Measurements from ENCODE around the gene DLGAP3.

DLGAP3 gene, protein sequence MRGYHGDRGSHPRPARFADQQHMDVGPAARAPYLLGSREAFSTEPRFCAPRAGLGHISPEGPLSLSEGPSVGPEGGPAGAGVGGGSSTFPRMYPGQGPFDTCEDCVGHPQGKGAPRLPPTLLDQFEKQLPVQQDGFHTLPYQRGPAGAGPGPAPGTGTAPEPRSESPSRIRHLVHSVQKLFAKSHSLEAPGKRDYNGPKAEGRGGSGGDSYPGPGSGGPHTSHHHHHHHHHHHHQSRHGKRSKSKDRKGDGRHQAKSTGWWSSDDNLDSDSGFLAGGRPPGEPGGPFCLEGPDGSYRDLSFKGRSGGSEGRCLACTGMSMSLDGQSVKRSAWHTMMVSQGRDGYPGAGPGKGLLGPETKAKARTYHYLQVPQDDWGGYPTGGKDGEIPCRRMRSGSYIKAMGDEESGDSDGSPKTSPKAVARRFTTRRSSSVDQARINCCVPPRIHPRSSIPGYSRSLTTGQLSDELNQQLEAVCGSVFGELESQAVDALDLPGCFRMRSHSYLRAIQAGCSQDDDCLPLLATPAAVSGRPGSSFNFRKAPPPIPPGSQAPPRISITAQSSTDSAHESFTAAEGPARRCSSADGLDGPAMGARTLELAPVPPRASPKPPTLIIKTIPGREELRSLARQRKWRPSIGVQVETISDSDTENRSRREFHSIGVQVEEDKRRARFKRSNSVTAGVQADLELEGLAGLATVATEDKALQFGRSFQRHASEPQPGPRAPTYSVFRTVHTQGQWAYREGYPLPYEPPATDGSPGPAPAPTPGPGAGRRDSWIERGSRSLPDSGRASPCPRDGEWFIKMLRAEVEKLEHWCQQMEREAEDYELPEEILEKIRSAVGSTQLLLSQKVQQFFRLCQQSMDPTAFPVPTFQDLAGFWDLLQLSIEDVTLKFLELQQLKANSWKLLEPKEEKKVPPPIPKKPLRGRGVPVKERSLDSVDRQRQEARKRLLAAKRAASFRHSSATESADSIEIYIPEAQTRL

DNA sequence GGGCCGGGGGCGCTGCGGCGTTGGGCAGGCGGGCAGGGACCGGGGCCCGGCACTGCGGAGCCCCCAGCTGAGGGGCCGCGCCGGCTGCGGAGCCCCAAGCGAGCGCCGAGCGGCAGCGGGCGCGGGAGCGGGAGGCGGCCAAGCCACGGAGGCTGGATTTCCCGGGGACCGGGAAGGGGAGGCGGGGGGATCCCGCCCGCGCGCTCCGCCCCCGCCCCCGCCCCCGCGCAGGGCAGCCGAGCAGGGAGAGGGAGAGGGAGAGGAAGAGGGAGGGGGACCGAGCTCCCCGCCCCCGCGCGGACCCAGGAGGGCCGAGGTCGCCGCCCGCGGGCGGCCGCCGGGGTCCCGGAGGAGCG is at the start of gene DLGAP3:
Gene DLGAP3 (minus strand): TSS at position 154 of the 356 bp plus-strand sequence. CDS start 24,267 bp downstream, outside the sequence.
- no peak for TF ChIP-seq SP1 (IDR thresholded peaks at IDR 0.05)
- no peak for TF ChIP-seq ELF4 (IDR thresholded peaks at IDR 0.05)
- TF ChIP-seq CTBP1 (IDR thresholded peaks at IDR 0.05; ENCODE audit: borderline replicate concordance) = no peak
- TF ChIP-seq, protein P1, sequence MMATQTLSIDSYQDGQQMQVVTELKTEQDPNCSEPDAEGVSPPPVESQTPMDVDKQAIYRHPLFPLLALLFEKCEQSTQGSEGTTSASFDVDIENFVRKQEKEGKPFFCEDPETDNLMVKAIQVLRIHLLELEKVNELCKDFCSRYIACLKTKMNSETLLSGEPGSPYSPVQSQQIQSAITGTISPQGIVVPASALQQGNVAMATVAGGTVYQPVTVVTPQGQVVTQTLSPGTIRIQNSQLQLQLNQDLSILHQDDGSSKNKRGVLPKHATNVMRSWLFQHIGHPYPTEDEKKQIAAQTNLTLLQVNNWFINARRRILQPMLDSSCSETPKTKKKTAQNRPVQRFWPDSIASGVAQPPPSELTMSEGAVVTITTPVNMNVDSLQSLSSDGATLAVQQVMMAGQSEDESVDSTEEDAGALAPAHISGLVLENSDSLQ (IDR thresholded peaks at IDR 0.05) = no peak
- no peak for TF ChIP-seq BHLHE40 (IDR thresholded peaks at IDR 0.05; ENCODE audit: borderline replicate concordance)
- TF ChIP-seq L3MBTL2 (conservative IDR thresholded peaks at IDR 0.05) = no peak
- CTCF ChIA-PET = no interaction called here
- POLR2A ChIA-PET = interaction anchor here (1.9 kb wide), 1 partner anchor 55 kb away, joined by 8 read pairs; the partner anchor contains the start of gene TMEM35B
- DNase-seq (ENCODE audit: extremely low spot score) = peak; percentile 55

DNA sequence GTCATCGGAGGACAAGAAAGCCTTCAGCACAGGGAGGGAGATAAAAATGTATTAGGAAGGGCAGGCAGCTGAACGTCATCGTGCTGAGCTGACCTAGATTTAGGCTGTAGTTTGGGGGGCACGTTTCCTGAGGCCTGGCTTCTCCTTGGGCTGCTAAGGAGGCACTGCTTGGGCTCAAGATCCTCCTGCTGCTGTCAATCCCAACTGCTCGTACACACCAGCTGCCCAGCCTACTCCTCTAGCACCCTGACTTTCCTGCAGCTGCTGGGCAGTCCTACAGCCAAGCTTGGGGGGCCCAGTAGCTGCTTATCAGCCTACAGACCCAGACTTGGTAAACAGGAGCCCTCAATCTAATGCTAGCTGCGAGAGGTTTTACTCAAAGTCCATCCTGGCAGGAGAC is 49.5 kb upstream of the DLGAP3 start:
- no peak for DNase-seq (ENCODE audit: extremely low spot score)
- no peak for TF ChIP-seq ARNT (IDR thresholded peaks at IDR 0.05)
- no peak for TF ChIP-seq ZNF384 (IDR thresholded peaks at IDR 0.05)
- no peak for TF ChIP-seq FOXA1 (IDR thresholded peaks at IDR 0.05)
- TF ChIP-seq FOXK2 (IDR thresholded peaks at IDR 0.05) = no peak
- ChIA-PET CTCF (interaction anchor here (0.6 kb wide), 1 partner anchor 172 kb away, joined by 3 read pairs; no protein-coding TSS in a partner anchor), POLR2A (no interaction called here)

DNA sequence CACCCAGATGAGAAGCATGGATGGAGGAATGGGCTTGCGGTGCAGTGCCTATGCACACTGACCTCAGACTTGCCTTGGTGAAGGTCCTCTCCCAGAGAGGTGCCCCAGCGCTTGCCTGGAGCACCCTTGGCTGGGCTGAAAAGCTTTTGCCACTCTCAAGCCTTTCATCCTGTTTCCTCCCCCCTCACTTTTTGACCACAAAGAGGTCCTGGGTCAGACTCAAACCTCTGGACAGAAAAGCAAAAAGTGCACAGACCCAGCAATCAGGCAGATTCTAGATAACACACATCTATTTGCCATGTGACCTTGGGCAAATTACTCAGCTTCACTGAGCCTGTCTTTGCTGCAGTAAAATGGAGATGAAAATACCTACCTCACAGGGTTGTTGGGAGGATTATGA is 48.4 kb upstream of the DLGAP3 start:
- ChIA-PET POLR2A (no interaction called here), CTCF (no interaction called here)
- no peak for DNase-seq (ENCODE audit: extremely low spot score)
- TF ChIP-seq, protein P1 (IDR thresholded peaks at IDR 0.05) = no peak
- TF ChIP-seq HDGF (IDR thresholded peaks at IDR 0.05; ENCODE audit: borderline replicate concordance) = no peak
- no peak for TF ChIP-seq FOXM1 (IDR thresholded peaks at IDR 0.05; ENCODE audit: borderline replicate concordance)
- TF ChIP-seq SUZ12 (IDR thresholded peaks at IDR 0.05) = no peak
- TF ChIP-seq FOXA1 (IDR thresholded peaks at IDR 0.05) = no peak

DNA sequence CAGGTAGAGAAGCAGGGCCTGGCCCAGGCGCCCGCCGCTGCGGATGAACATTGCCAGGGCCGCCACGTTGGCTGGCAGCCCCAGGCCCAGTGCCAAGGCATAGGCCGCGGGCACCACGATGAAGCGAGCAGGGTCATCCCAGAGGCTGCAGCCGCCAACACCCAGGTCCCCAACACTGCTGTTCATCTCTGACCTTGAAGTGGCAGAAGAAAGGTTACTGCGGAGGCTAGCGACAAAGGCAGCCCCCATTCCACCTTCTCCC is 47.7 kb upstream of the DLGAP3 start:
- POLR2A ChIA-PET = no interaction called here
- DNase-seq (ENCODE audit: extremely low spot score) = no peak
- TF ChIP-seq CTBP1 (IDR thresholded peaks at IDR 0.05; ENCODE audit: borderline replicate concordance) (no peak), FOXM1 (IDR thresholded peaks at IDR 0.05; ENCODE audit: borderline replicate concordance) (no peak), FOXA1 (IDR thresholded peaks at IDR 0.05) (no peak), LEF1 (IDR thresholded peaks at IDR 0.05; ENCODE audit: borderline replicate concordance) (no peak), L3MBTL2 (conservative IDR thresholded peaks at IDR 0.05) (no peak), ARNT (IDR thresholded peaks at IDR 0.05) (no peak), TARDBP (IDR thresholded peaks at IDR 0.05) (no peak), ELF4 (IDR thresholded peaks at IDR 0.05) (no peak)
- TF ChIP-seq, protein P1 (IDR thresholded peaks at IDR 0.05) = no peak
- CTCF ChIA-PET = no interaction called here

DNA sequence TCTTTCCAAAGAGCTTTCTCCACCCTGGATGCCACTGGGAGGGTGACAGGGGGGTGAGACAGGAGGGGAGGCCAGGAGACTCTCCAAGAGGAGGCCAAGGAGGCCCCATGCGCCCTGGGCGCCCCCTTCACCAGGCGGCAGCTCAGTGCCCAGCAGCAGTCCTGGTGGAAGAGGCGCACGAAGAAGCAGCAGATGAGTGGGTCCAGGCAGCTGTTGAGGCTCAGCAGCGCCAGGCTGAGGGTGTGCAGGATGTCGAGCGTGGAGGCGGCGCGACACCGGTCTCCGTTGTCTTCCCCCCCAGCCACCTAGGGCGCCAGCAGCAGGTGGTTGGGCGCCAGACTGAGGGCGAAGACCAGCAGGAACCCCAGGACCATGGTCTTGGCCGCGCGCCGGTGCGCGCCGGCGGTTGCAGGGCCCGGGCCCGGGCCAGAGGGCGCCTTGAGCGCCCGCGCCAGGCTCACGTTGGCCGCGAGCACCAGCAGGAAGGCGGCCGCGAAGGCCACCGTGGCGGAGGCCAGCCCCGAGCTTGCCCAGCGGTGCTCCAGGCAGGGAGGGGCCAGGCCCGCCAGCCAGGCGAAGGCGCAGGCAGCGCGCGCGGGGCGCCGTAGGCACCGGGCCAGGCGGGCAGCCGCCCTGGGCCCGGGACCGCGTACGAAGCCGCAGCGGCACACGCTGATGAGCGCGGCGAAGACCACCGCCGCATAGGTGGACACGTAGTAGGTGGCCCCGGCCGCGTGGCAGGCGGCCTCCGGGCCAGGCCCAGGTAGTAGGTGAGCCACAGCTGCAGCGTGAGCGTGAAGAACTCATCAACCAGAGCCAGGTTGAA is 47.1 kb upstream of the DLGAP3 start:
- DNase-seq (ENCODE audit: extremely low spot score) = no peak
- ChIA-PET POLR2A (interaction anchor here (3.3 kb wide), 1 partner anchor 8 kb away, joined by 21 read pairs; the partner anchor contains the start of gene TMEM35B), CTCF (no interaction called here)
- TF ChIP-seq ZNF384 (IDR thresholded peaks at IDR 0.05) (no peak), FOXM1 (IDR thresholded peaks at IDR 0.05; ENCODE audit: borderline replicate concordance) (no peak), FOXK2 (IDR thresholded peaks at IDR 0.05) (no peak), FOXA1 (IDR thresholded peaks at IDR 0.05) (no peak), CTBP1 (IDR thresholded peaks at IDR 0.05; ENCODE audit: borderline replicate concordance) (no peak)

DNA sequence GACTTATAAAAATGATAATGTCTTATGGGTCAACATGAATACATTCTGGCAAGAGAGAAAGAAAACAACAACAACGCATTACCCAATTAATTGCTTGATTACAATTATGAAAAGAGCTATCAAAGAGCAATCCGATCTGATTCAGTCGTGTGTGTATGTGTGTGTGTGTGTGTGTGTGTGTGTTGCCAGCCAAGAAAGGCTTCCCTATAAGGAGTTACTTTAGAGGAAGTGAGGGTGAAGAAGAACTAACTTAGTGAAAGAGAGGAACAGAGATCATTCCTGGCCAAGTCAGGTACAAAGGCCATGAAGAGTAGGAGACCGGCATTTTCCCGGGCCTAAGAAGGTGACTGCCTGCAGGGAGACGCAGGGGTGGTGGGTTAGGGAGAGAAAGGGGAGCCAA is 46.3 kb upstream of the DLGAP3 start:
- no peak for DNase-seq (ENCODE audit: extremely low spot score)
- CTCF ChIA-PET = no interaction called here
- TF ChIP-seq ARNT (IDR thresholded peaks at IDR 0.05) = no peak
- no peak for TF ChIP-seq NFRKB (IDR thresholded peaks at IDR 0.05)
- TF ChIP-seq, protein P1 (IDR thresholded peaks at IDR 0.05) = no peak
- TF ChIP-seq SUZ12 (IDR thresholded peaks at IDR 0.05) = no peak
- no peak for TF ChIP-seq FOXA1 (IDR thresholded peaks at IDR 0.05)
- TF ChIP-seq CTBP1 (IDR thresholded peaks at IDR 0.05; ENCODE audit: borderline replicate concordance) = no peak
- no peak for TF ChIP-seq LEF1 (IDR thresholded peaks at IDR 0.05; ENCODE audit: borderline replicate concordance)
- POLR2A ChIA-PET = interaction anchor here (3.3 kb wide), 1 partner anchor 9 kb away, joined by 21 read pairs; the partner anchor contains the start of gene TMEM35B

Data from HEK293T (cell line).